HG02852 (cell line): ENCODE data around the gene THAP7.

ENCODE experiments used
- ATAC-seq: cut with Tn5 transposase; IDR thresholded peaks from one replicate; pipeline ENCODE4 v1.9.1; 2021; ENCODE audit warnings: mild to moderate bottlenecking, moderate library complexity; ENCODE audit not compliant: unreplicated experiment

Gene THAP7

GRCh38 chr22:20965104-20965887, 36.6 kb downstream of the THAP7 start:
- ATAC-seq, result no peak

- ATAC-seq, result no peak
Observed at GRCh38 chr22:20964799-20965103, 37.2 kb downstream of the THAP7 start.

- no peak for ATAC-seq
Observed at GRCh38 chr22:20964090-20964798, 37.7 kb downstream of the THAP7 start.

- ATAC-seq, result no peak
Observed at GRCh38 chr22:20963201-20964052, 38.5 kb downstream of the THAP7 start.

GRCh38 chr22:20962491-20962945, 39.4 kb downstream of the THAP7 start:
- ATAC-seq, result no peak

GRCh38 chr22:20960609-20961008, 41.3 kb downstream of the THAP7 start:
- no peak for ATAC-seq

- no peak for ATAC-seq
Observed at GRCh38 chr22:20959578-20960461, 42.1 kb downstream of the THAP7 start.

- ATAC-seq, result no peak
Observed at GRCh38 chr22:20957683-20958431, 44.1 kb downstream of the THAP7 start.

GRCh38 chr22:20957102-20957682, 44.7 kb downstream of the THAP7 start:
- ATAC-seq, result no peak

GRCh38 chr22:20956258-20957101, 45.4 kb downstream of the THAP7 start:
- ATAC-seq, result no peak

- no peak for ATAC-seq
Observed at GRCh38 chr22:20955548-20955947, 46.4 kb downstream of the THAP7 start.

- no peak for ATAC-seq
Observed at GRCh38 chr22:20953668-20954500, 48.0 kb downstream of the THAP7 start.

- ATAC-seq, result no peak
Observed at GRCh38 chr22:20953342-20953608, 48.6 kb downstream of the THAP7 start.

- no peak for ATAC-seq
Observed at GRCh38 chr22:20952544-20953341, 49.2 kb downstream of the THAP7 start.

GRCh38 chr22:20951932-20952380, 50.0 kb downstream of the THAP7 start:
- no peak for ATAC-seq

- ATAC-seq, result no peak
Observed at GRCh38 chr22:20951151-20951931, 50.6 kb downstream of the THAP7 start.
